ENCODE results near the gene SV2B.

DNA sequence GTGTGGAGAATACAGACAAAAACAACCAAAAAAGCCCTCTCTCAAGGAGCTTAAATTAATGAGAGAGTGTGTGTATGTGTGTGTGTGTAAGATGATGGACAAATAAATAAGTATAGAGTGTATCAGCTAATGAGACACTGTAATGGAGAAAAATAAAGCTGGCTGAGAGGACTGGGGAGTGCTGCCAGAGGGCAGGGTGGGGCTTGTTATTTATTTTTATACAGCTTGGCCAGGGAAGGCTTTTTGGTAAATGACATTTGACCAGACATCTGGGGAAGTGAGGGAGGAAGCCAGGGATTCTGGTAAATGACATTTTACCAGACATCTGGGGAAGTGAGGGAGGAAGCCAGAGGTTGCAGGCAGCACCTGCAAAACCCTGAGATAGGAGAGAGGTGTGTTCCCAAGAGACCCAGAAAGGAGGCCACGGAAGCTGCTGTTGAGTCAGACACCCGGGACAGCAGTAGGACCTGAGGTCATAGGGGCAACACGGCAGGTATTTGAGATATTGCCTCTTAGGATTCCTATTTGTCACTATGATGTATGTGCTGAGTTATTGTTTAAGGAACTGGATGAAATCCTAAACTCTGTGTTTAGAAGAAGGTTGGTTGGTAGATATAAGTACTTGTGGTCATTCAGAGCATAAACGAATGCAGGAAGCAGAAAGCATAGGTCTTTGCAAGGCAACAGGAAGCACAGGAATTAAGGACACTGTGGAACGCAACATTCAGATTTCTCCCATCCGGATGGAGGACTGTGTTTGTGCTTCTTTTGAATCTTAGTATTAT lies 2.7 kb downstream of the SV2B start:
- no peak for TF ChIP-seq CTCF (conservative IDR thresholded peaks at IDR 0.05; ENCODE audit: low read depth, low read length)
- no peak for TF ChIP-seq EZH2 (IDR thresholded peaks at IDR 0.05; ENCODE audit: borderline replicate concordance, low read depth, low read length, poor library complexity, severe bottlenecking)

Data from A673 (cell line).